ENCODE data around the gene PARP6.

The PARP6 gene

GRCh38 chr15:72201391-72201921 lies 70.9 kb downstream of the PARP6 start:
- DNase-seq (ENCODE audit: low read depth in 2 of 3, low spot score in 2 of 3), result no peak

GRCh38 chr15:72200395-72201237 lies 71.7 kb downstream of the PARP6 start:
- no peak for DNase-seq (ENCODE audit: low read depth in 2 of 3, low spot score in 2 of 3)

- peak in 1 of 3 experiments; percentile 32 for DNase-seq (ENCODE audit: low read depth in 2 of 3, low spot score in 2 of 3)
Observed at GRCh38 chr15:72199721-72200212, 72.6 kb downstream of the PARP6 start.

GRCh38 chr15:72199205-72199515 lies 73.2 kb downstream of the PARP6 start:
- DNase-seq (ENCODE audit: low read depth in 2 of 3, low spot score in 2 of 3), result no peak

GRCh38 chr15:72198356-72199204 lies 73.8 kb downstream of the PARP6 start:
- DNase-seq (ENCODE audit: low read depth in 2 of 3, low spot score in 2 of 3), result no peak

- peak in 1 of 3 experiments; percentile 39 for DNase-seq (ENCODE audit: low read depth in 2 of 3, low spot score in 2 of 3)
Observed at GRCh38 chr15:72197460-72198355, 74.6 kb downstream of the PARP6 start, which contains the start of gene GRAMD2A. TSS of gene GRAMD2A (minus strand) at chr15:72197787.

- no peak for DNase-seq (ENCODE audit: low read depth in 2 of 3, low spot score in 2 of 3)
Observed at GRCh38 chr15:72197041-72197459, 75.3 kb downstream of the PARP6 start.

- no peak for DNase-seq (ENCODE audit: low read depth in 2 of 3, low spot score in 2 of 3)
Observed at GRCh38 chr15:72196409-72197040, 75.8 kb downstream of the PARP6 start.

GRCh38 chr15:72195101-72195511 lies 77.2 kb downstream of the PARP6 start:
- no peak for DNase-seq (ENCODE audit: low read depth in 2 of 3, low spot score in 2 of 3)

- DNase-seq (ENCODE audit: low read depth in 2 of 3, low spot score in 2 of 3), result no peak
Observed at GRCh38 chr15:72193836-72194396, 78.4 kb downstream of the PARP6 start.

GRCh38 chr15:72192416-72192815 lies 79.9 kb downstream of the PARP6 start:
- DNase-seq (ENCODE audit: low read depth in 2 of 3, low spot score in 2 of 3), result no peak

Measured in activated CD8-positive, alpha-beta memory T cell treated with anti-CD3 and anti-CD28 coated beads for 48 hours (primary cell).